T-helper 9 cell (primary cell): ENCODE measurements around the gene DCANP1.

Experiments used
- DNase-seq: peaks from one replicate; pipeline ENCODE4 v3.0.0-alpha.2; 2020

DCANP1 gene

DNA sequence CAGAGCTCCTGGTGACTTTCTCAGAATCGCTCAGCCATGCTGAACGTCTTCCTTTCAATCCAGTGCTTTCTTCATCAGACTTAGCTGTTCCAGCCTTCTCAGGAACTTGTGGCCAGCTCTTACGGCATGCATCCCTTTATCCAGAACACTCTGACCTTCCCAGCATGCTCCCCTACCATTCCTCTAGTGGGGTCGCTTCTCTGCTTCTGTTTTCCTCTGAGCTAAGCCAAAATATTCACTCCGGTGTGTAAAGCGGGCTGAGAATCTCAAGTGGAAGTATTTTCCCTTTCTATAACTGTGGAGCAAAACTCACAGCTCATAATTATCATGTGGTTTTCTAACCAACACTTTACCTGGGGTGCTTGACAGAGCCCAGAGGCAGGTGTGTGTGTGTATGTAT is 6.2 kb downstream of the DCANP1 start:
- DNase-seq: no peak

DNA sequence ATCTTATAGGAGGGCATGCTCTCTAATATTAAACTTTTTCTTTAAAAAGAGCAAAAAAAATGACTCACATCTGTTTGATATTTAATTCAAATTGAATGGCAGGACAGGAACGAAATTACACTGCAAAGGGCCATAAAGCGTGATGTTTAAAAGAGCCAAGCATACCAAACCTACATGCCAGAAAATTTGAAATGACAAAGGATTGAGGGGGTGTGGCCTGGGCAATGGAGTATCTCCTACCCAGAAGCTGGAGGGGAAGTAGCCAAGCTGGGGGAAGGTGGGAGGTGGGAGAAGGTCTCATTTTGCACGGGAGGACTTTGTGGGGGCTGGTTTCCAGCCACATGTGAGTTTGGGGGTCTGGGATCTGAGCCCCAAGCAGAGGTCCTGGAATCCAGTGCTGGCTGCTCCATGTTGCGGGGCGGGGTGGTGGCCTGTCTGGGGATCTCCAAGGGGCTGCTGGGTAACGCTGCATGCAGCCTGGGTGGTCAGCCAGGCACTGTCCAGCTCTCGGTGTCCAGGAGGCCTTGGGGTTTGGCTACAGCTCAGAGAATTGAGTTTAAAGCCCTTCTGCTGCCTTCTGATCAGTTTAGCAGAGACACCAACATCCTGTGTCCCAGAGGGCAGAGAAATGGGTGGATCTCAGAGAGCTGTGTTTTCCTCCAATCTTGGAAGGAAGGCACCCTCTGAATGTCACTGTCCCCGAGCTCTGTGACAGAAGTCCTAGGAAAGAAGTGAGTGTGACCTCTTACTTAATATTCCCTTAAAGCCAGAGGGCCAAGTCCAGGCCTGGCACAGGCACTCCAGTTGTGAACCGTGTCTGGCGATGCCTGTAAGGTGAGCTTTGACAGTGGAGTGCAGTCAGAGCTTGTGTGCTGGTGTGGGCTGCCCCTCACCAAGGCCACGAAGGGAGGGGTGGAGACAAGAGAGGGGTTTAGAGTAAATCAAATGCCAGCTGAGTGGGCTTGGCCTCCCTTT is 7.6 kb downstream of the DCANP1 start:
- no peak for DNase-seq

DNA sequence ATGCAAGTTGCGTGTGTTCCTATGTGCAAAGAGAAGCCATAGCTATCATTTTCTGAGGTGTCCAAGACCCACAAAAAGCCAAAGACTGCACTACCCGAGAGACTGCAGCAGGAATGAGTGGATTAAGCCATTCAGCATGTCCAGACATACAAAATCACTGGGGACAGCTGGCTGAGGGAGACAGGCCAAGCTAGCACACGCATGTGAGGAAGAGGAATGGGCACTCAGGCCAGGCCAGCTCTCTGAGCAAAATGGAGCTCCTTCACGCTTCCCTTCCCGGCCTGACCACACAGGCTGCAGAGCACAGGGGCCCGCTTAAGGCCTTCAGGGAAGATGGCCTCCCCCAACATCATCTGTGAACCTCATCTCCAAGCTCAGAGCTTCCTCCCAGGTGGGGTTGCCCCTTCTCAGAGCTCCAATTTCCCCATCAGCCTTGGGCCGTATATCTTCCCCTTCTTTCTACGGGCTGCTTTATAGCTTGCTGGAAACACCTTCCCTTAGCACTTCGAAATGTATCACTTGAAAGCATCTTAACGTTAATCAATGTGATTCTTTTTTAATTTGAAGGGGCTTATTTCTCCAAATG is 8.4 kb downstream of the DCANP1 start:
- no peak for DNase-seq

DNA sequence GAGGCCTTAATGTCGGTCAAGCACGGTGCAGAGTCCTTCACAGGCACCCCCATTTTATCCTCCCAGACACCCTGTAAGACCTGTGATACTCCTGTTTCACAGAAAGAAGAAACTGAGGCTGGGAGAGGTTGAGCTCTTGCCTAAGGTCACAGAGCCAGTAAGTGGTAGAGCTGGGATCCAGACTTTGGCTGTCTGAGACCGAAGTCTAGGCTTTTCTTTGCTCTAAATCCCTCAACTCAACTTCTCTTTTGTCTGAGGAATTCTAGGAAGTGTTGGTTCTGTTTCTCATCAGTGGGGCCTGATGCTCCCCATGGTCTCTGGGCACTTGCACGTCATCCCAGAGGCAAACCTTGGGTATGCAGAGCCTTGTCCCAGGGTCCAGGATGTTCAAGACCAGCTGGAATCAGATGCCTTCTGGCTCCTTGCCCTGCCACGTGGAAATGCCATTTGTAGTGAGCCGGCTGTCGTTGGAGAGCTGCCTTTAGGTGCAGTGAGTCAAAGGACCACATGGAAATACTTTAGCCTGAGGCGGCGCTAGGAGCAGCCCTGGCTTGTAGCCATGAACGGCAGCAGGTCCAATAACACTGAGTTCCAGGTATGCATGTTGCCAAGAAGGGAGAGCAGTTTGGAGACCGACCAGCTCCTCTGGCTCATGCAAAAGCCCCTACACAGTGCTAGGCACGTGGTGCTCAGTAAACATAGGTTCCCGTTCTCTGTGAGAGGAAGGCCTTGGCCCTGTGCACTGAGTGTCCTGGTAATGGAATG is 9.2 kb downstream of the DCANP1 start:
- no peak for DNase-seq

DNA sequence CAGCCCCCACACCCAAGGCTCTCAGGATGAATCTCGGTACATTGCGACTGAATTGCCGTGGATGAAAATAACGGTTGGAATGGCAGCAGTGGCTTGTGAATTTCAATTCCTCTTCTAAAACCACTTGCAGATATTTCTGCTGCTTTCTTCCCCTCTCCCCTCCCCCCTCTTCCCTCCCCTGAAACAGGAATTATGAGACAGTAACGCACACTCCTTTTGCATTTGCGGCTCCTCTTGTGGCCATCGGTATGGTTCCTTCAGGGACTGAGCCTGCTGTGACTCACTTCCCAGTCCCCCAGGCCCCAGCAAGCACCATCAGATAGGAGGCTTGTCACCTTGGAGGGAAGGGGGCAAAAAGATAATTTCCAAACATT is 9.7 kb downstream of the DCANP1 start:
- no peak for DNase-seq

DNA sequence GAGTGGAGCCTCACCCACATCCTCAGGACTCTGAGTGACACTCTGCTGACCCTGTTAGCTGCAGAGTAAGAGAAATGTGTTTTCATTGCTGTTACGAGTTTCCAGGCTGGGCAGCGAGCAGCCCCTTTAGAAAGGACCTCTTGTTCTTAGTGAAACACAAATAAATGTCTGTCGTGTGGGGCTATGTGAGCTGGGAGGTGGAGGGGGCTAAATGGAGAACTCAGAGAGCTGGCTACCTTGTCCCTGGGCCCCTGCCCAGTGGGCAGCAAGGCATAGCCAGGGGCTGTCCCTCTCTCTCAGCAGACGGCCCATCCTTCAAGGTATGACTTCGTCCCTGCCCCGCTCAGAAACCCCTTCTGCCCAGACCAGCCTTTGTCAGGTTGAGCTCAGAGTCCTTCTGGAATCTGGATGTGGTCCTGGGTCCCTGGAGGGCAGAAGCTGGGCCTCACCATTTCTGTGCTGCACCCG is 10.2 kb downstream of the DCANP1 start:
- no peak for DNase-seq

DNA sequence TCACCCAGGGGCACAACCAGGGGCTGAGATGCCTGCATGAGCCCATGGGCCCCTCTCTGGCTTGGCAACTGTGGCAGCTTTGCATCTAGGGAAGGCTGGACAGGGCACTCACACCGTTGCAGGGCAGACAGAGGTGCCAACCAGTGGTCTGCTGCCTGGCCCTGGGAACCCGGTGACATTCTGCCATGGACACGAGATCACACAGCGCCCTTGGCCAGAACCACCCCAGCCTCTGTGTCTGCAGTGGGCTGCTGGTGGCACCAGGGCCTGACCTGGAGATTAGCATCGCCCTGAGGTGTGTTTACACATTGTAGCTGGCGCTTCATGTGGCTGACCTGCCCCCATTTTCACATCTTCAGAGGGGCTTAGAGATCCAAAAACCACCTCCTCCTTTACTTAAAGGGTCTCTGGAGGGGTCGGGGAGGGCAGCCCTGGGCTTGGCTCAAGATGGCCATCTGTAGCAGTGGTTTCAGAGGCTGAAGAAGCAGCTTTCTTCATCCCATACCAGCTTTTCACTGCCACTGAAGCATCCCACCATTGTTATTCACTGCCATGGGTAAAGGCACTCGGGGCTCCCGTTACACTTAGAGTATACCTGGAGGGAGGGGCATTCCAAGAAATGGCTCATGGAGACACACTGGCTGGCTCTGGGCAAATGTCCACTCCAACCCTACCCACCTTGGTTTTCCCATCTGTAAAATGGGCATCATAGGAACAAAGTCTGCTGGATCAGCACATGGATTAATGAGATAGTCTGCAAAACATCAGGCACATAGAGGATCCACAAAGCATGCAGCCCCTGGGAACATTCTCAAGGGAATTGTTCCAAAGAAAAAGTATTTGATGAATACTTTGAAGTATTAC is 11.4 kb downstream of the DCANP1 start:
- no peak for DNase-seq

DNA sequence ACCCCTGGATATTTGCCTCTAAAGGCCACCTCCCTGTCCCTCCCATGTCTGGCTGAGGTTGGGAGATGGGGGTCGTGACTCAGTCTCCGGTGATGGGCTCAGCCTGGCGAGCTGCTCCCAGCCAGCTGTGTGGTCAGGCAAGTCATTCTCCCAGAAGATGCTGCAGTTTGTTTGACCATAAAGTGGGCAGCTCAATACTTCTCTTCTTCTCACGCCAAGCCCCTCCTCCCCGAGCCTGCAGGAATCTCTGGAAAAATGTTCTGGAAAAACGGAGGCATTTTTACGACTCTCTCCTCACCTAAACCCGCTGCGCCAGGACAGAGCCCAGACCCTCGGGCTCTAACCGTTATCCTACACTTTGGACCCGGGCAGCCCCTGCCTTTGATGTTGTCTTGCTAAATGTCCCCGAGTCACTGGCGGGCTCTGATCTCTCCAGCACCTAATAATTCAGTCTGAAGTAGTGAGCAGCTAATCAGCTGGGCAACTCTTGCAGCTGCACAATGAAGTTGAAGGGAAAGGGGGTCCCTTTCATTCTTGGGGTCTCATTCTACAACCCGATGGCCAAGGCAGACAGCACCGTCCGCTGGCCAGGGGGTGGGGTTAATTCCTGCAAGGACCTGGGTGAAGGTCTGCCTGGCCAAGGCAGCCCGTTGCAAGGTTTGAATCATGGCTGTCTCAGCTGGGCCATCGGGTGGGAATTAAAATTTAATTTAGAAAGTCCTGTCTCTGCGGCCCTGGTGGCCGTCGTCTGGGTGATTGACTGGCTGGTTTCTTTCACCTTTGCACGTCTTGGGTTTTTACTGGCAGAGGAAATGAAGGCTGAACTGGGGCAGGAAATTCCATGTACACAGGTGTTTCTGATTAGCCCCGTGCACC is 12.3 kb downstream of the DCANP1 start:
- no peak for DNase-seq

DNA sequence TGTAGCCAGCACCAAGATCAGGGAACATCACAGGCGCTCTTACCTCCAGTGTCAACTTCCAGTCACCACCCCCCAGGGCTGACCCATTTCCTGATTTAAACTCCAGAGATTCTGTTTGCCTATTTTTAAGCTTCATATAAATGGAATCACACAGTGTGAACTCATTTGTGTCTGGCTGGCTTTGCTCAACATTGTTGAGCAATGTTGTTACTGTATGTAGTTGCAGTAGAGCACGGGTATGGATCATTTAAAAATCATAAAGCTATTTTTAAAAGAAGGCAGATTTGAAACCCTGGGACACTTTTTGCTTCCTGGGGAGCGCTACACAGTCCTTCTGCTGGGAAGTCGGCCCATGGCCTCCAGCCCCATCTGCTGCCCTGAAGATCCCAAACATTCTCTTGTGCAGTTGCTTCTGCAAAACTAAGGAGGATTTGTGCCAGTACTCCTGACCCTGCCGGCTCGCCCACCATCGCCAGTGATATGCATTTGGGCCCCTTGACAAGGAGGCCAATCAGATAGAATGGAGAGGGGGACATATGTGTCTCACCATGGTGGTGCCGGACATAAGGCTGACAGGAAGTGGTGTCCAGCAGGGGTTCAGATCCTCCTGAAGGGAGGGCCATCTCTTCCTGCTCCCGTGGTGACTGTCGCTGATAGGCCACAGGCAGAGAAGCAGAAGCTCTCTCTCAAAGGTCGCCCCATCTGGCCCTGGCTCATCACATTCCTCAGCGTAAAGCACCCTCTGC is 13.3 kb downstream of the DCANP1 start:
- no peak for DNase-seq

DNA sequence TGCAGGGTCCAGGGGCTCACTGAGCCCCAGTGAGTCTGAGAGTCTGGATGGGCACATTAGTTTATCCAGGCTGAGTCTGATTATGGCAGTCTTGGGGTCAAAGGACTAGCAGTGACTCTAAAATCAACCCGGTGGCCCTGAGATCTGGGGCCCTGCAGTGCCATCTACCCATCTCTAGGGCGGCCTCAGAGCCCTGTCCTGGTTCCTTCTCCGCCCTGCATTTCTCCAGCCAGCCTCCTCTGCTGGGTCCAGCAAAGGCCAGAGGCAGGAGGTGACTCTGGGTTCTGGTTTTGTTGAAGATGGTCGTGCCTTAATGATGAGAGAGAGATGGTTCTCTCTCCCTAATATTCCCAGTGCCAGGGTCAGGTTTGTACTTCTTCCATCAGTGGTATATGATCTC is 15.0 kb downstream of the DCANP1 start:
- no peak for DNase-seq

DNA sequence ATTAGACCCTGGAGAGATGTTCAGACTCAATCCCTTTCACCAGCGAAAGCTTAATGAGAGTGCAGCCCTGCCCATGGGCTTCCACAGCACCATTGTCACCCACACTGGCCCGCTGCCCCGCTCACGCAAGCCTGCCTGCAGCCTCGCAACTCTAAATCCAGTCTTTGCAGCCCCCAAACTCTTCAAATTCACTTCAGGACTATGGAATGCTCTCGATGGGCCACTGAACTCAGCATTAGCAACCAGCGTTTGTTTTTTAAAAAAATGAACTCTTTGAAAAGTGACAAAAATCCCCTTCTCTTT is 17.1 kb downstream of the DCANP1 start:
- no peak for DNase-seq

DNA sequence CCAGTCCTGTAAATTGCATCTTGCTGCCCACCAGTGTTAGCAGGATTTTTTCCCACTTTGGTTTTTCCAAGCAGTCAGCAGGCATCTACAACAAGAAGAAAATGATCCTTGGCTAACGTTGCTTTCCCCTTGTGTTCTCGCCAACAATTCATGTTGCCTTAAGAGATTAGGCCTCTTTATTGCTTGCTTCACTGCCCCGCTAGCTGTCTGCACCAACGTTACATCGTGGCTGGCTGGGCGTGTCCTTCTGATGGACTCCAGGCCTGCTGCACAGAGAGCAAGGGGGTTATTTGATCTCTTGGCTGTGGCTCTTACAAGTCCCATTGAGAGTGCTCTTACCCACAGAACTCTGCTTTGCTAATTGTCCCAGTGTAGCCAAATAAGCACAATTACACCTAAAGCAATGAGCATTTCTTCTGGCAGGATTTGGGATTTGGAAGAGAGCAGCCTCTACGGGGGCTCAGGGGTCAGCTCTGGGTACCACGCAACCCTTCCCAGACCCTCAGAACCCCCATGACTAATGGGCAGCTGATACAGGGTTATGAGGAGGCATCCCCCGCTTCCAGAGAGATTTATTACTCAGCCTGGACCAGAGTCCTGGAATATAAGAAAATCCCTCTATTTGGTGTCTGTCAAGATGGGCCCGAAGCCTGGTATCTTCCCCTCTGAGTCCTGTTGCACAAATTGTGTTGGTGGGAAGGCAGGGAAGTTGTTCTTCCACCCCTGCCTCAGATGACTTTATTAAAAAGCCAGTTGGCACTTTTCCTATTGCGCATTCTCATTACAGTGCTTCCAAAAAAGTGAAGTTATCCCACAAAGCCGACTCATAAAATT is 17.6 kb downstream of the DCANP1 start:
- no peak for DNase-seq

DNA sequence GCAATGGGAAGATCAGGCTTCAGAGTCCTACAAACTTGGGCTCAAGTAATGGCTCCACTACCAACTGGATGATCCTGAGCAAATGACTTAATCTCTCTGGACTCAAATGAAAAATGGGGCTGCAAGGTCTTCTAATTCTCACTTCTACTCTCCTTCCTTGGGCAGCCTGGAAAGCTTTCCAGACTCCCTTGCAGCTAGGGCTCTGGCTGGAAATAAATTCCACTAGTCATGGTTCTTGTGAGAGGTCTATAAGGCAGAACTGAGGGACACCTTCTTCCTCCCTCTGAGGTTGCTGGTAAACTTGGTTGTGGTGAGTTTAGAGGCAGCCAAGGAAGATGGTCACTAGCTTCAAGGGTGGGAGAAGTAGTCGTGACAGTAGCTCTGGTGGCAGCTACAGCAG is 18.6 kb downstream of the DCANP1 start:
- no peak for DNase-seq

DNA sequence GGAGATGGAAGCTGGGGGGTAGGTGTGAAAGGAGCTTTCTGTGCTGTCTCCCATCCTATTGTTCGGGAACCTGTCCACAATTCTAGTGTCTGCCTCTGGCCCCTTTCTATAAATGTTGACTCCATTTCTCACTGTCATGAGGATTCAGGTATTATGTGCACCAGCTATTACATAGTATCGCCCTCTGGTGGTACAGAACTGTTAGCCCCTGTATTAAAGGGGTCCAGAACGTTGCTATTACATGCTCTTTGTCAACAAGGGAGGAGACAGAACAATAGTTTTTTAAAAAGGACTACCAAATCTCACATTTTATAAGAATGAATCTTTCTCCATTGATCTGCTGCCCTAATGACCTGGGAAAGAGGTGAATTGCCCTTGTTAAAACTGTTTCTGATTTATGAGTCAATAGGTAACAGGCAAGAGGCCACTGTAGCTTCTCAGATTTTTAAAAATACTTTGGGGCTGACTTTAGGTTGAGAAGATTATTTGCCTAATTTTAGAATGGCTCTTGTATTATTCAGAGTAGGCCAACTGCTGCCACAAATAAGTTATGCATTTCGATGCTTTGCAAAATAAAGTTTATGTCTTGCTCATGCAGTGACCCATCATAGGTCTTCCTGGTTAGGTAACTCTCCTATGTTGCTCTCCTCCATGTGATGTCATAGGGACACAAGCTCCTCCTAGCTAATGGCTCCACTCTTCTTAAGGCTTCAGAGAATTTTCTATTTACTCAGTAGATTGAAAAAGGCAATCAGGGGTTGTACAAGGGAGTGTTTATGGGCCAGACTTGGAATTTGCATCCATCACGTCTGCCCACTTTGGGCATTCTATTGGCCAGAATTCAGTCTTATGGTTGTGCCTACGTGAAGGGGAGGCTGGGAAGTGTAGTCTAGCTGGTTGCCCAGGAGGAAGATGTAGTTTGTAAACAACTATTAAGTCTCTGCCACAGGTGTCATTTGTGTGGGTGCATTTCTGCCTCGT is 20.8 kb downstream of the DCANP1 start:
- DNase-seq: no peak

DNA sequence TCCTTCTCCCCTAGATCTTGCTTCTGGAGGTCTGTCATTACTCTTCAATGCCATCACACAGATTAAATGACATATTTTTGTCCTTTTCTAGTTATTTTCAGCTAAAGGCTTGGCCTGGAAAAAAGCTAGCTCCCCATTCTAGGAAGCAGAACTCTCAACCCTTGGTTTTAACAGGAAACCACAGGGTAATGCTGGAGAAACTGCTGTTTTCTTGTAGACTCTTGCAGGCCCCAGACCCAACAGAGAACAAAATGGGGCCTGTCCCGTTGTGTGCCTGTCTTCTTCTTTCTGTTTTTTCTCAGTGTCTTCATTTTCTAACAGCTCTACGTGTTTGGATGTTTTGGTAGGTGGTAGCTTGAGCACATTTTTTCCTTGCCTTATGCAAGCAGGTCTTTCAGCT is 21.5 kb downstream of the DCANP1 start:
- DNase-seq: no peak

DNA sequence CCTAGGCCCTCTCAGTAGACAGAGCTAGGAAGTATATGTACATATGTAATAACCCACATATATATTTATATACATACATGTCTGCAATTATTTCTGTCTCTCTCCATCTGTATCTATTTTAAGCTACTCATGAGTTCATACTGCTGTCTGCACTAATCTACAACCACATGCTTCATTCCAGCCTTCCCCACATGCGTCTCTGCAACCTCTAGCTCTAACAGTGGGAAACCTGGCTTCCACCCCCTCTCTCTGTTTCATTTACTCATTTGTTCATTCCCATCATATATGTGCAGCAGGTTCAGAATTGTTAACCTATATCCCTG is 23.3 kb downstream of the DCANP1 start:
- no peak for DNase-seq

DNA sequence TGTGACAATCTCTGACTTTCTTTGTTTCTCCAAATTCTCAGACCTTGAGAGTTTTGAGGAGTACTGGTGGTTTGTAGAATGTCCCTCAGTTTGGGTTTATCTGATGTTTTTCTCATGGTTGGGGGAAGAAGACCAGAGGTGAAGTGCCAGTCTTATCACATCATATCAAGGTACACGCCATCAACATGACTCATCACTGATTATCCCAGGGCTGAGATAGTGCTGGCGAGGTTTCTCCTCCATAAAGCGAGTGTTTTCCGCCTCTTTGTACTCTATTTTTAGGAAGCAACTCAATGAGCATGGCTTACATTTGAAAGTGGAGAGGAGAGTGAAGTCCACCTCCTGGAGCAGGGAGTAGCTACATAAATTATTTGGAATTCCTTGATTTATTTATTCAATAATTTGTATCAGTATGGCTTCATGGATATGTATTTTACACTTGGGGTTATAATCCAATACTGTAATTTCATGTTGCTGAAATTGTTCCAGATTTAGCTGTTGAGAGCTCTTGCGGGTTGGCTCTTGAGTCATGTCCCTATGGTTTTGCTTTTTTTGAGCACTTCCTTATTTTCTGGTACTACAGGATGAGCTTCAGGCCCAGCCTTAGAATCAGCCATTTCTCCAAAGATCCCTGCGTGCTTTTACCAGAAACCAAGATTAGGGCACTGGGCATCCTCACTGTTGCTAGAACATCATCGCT is 23.9 kb downstream of the DCANP1 start:
- no peak for DNase-seq

DNA sequence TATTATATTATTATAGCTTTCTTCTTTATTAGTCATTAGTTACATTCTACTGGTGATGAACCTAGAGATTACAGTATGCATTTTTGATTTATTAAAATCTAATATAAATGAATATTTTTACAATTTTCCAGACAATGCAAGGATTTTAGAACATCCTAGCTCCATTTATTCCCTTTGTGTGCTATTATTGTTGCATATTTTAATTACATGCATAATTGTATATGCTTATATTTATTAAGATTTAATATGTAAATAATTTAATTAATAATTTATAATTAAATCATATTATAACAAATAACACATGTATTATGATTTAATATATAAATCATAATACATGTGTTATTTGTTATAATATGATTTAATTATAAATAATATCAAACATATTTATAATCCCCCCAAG is 24.7 kb downstream of the DCANP1 start:
- DNase-seq: no peak
